Measurements from ENCODE around the gene PIAS4. TPM values are rescaled to one million over a fixed set of nuclear protein-coding genes. Genes with fewer than 3 reads are reported as not detected.

PIAS4 gene
- polyA plus RNA-seq, 1 donor = 27.5 TPM

DNA sequence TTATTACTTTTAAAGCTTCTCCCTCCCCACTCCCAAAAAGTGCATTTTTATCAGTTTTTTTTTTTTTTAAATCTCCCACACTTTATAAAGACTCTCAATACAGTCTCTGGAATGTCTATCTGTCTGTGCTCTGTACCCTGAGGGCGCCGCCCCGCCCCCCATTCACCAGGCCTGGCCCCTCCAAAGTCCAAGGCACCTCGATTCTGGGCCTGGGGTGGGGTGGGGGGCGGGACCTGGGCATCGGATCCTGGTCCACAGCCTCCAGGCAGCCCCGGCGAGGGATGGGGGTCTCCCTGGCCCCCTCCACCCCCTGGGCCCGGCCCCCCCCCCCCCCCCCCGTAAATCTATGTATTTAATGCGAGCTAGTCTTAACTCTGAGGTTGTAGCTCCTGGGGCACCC, 35.9 kb downstream of the PIAS4 start:
- DNase-seq = no peak

DNA sequence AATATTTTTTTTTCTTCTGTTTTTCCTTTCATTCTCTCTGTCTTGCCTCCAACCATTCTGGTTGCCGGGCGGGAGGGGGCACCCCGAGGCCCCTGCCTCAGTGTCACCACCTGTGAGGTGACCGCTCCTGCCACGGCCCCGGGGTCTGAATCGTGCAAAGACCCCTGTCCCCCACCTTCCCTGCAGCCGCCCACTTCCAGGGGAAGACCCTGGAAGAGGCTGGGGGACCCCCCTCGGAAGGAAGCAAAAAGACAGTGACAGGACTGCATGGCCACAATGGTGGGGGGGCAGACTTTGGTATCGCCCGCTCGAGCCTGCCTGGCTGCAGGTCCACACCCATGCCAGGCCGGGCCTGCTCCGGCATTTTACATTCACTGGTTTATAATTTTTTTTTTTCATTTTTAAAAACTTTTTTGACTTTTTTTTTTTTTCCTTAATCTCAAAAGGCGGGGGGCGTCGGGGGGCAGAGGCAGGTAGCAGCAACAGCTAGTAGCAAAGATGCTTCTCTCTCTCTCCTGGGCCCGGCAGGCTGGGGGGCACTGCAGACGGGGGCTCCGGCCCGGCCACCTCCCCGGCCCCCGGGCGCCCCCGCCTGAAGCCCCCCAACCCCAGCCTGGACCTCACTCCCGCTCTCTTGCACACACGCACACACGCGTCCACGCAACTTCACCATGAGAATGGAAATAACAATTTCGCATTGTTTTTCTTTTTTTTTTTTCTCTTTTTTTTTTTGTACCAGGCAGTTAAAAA, 36.6 kb downstream of the PIAS4 start:
- no peak for DNase-seq

DNA sequence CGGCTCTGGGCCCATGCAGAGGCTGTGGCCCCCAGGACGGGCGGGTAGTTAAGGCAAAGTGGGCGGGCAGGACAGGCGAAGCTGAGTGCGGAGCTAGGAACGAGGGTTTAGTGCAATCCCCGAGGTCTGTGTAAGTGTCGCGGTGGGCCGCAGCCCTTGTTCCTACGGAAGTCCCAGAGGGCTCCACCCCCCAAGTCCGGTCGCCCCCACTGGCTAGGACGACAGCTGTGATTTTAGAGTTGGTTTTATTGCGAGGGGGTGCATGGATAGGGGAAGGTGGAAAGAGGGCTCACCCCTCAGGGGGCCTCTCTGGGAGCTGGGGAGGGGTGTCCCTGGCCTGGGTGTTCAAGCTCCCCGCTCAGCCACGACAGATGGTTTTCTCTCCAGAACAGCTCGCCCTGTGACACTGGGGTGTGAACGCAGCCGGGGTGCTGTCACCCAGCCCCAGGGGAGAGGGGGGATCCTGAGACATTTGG, 37.5 kb downstream of the PIAS4 start:
- no peak for DNase-seq

DNA sequence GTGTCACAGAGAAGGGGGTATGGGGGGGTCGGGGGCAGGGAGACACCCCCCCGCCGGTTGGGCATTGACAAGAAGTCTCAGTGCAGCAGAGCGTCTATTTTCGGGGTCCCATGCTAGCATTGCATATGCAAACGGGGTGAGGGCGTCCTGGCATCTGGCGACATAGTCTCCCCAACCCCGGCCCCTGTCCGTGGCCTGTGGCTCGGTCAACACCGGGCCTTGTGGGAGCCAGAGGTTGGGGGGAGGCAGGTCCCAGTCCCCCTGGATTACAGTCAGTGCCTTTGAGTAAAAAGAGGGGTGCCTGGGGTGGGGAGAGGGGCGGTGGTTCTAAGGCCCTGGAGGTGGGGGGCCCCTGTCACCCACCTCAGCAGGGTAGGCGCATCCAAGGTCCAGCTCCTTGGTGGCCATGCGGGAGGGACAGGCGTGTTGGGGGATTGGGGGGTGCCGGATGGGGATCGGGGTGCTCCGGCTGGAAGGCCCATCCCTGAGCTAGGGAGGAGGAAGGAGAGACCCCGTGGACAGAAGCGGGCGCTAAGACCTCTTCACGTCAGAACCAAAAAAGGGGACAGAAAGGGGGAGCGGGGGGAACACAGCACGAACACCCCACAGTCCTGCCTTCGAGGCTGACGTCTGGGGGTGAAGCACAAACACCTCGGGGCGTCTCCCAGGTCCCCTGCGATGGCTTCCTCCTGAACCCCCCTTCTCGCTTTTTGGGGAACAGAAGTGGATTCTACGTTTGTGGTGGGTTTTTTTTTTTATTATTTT, 38.2 kb downstream of the PIAS4 start:
- no peak for DNase-seq

DNA sequence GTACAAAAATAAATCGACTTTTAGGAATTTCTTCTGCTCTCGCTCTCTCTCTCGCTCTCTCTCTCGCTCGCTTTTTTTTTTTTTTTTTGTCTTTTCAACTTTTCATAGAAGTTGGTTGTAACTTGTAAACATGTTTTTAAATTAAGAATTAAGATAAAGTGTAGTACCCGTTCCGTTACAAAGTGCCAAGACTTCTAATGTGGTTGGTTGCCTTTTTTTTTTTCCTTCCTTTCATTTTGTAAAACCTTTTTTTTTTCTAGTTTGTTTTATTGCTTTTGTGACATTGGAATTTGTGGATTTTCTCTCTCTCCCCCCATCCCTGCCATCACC, 38.8 kb downstream of the PIAS4 start:
- DNase-seq = no peak

DNA sequence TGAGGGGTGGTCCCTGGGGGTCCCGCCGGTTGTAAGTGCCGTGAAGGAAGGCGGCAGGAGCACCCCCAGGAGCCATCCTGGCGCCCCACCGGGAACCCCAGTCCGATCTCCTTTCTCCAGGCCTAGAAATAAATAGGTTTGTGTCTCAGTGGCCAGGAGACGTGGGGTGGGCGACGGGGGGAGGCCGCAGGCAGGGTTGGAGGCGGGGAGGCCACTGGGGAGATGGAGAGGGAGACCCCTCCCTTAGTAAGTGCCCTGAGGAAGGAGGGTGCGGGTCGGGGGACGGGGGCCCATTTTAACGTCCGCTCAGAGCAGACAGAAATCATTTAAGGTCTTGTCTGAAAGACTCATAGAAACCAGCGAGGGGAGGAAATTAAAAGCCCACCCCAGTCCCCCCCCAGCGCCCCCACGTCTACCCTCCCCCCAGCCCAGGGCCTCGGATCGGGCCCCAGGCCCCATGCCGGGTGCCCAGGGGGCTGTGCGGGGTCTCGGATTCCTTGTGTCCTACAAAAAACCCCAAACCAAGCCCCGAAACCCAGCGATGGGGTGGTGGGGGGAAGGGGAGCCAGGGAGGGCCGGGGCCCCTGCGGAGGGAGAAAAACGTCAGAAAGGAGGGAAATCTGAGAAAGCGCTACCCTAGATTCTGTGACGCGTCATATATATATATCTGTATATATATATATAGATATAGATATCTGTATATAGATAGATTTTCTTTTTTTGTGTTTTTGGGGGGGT, 39.6 kb downstream of the PIAS4 start:
- no peak for DNase-seq

DNA sequence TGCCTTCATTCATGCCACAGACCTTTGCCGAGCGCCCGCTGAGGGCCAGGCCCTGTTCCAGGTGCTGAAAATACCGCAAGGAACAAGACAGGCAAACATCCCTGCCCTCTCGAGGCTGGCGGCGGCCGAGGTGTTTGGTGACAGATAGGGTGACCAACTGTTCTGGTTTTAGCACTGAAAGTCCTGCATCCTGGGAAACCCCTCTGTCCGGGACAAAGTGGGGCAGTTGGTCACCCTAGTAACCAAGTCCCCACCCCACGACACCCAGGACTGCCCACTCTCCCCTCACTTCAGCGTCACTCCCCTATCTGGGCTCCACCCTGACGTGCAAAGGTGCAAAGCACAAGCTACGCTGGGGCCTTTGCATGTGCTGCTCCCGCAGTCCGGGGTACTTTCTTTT, 41.9 kb downstream of the PIAS4 start:
- no peak for DNase-seq

DNA sequence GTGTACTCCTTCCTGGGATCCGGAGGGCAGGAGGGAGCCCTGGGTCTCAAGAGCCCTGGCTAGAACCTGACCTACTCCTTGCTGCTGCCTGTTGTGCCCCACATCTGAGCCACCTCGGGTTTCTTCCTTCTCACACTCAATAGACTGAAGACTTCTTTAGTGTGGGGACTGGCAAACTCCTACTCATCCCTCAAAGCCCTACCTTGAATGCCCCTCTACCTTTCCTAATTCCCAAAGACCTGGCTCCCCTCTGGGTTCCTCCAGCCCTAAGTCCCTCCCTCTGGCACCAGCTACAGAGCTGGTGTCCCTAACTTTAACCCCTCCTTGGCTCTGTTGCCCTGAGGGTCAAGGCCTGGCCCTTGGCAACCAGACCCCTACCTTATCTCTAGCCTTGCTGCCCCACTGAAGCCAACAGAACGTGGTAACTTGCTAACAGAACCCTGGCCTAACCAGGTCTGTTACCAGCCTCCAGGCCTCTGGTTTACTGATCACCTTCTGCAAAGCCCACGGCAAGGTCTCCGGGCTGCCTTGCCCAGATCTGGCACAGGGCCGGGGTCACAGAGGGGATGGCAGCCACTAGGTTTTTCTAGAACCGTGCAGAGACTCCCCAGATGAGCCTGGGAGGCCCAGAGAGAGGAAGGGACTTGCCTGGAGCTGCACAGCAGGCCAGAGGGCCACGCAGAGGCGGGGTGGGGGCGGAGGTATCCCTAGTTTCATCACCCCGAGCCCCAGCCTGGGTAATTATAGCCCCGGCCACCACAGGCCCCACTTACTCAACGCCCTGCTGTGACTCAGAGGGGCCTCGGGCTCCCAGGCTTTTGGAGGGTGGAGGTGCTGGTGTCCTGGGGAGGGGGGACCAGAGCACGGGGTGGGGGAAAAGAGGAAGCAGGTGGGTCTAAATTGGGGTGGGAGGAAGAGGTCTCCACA, 43.9 kb downstream of the PIAS4 start:
- no peak for DNase-seq

DNA sequence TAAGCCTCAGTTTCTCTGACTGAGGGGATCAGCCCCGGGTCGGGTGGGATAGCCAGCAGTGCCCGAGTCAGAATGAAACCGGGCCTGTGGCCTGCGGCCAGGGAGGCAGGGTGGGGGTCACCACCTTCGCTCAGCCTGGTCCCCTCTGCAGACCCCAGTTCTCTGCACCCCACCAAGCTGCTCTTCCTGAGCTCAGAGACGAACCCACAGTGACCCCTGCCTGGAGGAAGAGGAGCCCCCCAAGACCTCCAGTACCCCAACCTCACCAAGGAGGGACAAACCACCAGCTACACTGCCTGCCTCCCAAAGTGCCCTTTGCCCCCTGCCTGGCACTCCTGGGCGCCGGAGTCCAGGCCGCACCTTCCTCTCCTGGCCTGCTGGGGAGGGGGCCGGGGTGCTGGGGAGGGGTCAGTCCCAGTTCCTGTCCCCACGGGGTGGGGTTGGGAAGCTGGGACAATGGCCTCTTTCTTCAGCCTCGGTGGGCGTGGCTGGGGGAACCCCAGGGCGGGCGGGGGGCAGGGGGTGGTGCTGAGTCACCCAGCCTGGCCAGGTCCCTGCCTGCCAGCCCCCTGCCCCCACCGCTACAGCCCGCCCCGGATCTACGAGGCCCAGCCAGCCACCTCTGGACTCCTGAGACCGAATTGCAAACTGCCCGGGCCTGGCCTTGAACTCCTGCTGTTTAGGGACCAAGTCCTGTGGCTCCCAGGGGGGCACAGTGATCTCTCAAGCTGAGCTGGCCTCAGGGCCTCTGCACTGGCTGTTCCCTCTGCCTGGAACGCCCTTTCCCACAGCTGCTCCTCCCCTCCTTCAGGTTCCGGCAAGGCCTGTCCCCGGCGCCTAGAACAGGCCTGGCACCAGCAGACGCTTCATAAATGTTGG, 44.8 kb downstream of the PIAS4 start:
- no peak for DNase-seq

DNA sequence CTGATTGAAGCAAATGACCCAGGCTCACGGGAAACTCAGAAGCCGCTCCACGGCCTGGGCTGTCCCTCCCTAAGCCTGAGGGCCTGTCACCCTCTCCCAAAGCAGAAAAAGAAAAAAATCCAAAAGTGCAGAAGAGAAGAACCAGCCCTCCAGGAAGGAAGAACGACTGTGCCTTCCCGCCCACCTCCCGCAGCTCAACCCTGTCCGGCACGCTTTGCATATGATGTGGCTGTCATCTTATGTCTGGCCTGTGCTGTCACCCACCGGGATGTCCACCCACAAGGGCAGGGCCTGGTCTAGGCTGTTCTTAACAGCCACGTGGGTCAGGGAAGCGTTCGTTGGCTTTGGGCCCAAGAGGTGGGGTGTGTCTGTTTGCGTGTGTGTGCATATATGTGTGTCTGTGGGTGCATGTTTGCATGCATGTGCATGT, 45.5 kb downstream of the PIAS4 start:
- DNase-seq = no peak

DNA sequence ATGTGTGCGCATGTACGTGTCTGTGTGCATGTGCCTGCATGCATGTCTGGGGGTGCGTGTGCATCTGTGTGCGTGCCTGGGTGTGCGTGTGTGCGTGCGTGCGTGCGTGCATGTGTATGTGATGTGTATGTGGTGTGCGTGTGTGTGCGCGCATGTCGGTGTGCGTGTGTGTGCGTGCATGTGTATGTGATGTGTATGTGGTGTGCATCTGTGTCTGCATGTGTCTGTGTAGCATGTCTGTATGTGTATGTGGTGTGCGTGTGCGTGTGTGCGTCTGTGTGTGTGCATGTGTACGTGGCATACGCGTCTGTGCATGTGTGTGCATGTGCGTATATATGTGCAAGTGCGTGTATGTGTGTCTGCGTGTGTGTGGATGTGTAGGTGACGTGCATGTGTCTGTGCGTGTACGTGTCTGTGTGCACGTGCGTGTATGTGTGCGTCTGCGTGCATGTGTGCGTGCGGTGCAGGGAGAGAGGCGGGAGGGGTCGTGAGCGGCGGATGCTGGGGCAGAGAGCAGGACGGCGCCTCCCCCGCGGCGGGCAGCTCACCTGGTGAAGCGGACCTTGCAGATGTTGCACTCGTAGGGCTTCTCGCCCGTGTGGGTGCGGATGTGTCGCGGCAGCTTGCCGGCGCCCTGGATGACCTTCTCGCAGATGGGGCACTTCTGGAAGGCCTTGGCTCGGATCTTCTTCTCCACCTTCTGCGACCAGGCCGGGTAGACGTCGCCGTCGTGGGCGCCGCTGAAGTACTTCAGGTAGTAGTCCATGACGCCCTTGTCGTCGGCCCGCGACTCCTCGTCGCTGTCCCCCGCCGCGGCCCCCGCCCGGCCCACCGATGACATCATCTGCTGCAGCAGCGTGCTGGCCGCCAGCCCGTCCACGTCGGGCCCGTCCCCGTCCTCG, 46.1 kb downstream of the PIAS4 start:
- no peak for DNase-seq

DNA sequence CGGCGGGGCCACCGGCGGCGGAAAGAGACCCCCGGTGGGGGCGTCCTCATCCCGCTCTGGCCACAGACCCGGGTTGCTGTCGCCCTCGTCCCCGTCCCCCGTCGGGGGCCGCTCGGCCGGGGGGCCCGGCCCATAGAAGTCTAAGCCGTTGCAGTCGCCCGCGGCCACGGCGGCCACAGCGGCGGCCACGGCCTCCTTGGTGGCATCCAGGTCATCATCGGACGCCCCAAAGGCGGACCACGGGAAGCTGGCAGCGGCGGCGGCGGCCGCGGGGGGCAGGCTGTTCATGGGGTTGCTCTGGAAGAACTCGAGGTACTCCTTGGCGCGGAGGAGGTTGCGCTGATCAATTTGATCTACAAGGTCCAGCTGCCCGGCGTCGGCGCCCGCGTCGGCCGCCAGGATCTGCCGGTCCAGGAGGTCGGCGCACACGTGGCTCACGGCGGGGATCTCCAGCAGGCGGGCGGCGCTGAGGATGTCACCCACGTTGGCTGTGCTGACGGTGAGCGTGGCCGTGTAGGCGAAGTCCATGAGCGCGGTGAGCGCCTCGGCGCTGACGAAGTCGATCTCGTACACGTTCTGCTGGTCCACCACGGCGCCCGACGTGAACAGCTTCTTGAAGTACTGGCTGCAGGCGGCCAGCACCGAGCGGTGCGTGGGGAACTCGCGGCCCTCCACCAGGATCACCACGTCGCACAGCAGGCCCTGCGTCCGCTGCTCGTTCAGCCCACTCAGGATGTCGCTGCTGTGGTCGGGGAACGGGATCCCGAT, 47.1 kb downstream of the PIAS4 start:
- DNase-seq = no peak

DNA sequence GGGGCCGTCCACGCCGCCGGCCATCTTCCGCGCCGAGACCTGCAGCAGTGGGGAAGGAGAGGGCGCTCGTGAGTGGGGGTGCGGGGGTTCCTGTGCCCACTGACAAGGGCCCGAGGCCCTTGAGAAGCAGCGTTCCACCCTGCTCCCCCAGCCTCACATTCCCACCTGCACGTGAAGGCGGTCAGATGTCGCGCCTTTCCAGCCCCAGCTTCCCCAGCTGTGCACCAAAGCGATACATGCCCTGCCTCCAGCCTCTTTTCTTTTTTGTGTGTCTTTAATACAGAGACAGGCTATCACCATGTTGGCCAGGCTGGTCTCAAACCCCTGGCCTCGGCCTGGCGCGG, 47.6 kb downstream of the PIAS4 start:
- no peak for DNase-seq

DNA sequence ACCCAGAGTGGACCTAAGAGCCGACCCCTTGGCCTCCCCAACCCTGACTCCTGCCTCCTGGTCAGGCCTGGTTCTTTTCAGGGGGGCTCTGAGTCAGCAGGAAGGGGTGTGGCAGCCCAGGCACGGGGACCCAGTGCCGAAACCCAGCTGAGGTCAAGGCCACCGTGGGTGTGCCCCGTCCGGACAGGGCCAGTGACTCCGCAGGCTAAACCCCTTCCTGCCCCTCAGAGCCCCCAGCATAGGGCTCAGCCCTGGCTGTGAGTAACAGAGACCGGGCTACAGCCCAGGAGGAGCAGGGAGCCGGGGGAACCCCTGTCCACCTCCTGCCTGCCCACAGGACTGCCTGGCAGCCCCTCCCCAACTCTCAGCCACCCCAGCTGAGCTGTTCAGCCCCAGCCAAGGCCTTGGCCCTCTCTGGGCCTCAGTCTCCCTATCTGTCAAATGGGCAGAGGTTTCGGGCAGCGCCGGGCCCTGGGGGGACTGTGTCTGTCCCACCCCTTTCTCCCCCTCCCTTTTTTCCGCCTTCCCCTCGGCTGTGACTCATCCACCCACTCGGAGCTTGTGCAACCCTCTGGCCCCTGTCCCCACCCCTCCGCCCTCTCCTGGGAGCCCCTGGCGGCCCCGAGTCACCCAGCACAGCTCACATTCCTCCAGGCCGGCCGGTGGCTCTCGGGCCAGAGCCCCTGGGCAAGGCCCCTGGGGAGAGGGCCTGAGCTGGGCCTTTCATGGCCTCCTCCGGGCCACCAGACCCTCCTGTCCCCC, 50.6 kb downstream of the PIAS4 start:
- no peak for DNase-seq

DNA sequence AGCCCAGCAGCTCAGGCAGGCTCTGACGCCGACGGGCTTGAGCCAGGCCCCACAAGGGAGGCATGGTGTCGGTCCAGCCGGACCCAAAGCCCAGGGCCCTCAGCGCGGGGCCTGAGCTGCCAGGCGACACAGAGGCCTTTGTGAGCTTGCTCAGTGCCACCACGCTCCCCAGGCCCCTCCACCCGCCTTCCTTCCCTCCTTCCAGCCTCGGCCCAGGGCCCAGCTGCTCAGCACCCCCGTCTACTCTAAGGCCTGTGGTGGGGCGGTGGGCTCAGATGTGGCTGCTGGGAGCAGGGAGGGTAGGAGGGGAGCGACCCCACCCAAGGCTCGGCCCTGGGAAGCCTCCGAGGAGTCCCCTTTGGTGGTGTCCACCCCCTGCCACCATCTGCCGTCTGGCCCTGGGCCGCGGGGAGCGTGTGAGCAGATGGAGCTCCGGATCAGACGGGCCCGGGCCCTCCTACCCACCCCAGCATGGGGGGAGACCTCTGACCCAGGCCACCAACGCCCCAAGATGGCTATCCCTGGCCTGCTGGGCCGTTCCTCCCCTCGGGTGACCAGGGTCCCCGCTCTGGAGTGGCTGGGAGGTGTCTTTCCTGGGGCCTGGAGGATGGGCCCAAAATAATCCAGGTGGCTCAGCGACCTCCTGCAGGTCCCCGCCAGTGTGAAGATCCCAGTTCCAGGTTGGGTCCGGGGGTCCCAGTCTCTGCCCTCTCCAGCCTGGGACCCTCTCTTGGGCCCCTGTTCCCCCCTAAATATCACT, 51.3 kb downstream of the PIAS4 start:
- DNase-seq = no peak

DNA sequence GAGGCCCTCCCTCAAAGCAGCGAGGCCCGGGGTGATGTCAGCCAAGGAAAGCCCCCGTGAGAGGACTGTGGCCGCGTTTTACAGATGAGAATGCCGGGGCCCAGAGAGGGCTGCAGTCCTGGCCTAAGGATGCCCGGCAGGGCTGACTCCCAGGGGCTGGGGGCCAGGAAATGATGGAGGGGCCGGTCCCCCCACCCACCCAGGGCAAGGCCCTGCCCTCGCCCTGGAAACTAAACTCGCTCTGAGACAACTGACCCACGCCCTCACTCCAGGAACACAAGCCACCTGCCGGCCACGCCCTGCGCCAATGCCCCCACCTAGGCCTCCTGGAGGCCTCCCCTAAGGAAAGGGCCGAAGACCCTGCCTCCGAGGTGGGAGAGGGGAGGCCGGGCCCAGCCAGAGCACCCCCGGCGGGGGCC, 51.9 kb downstream of the PIAS4 start:
- DNase-seq = no peak

DNA sequence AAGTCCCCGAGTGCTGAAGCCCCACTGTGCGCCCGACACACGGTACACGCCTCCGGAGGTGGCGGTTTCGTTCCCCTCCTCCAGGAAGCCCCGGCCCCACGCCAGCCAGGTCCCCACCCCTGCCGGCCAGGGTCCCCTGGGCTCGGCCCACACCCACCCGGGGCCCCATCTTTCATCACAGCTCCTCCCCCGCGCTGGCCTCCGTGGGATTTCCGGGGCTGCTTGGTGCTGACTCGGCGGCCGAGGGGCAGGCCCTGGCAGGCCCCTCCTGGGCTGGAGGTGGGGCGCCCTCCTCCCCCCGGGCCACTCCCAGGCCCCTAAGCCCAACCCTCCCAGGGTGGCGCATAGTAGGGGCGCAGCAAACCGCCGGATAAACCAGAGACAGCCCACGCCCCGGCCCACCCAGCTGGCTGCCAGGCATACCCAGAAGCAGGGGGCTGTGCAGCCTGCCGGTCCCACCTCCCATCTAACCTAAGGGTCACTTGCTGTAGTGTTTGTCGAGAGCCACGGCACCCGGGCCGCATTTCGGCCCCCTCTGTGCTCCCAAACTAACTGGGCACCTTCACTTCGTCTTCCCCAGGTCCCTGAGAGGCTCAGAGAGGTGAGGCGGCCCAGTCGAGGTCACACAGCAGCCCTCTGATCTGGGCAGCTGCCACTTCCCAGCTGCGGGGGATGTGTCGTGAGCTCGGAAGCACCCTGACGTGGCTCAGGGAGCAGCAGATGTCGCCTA, 52.5 kb downstream of the PIAS4 start:
- no peak for DNase-seq
